A673 (cell line): Measurements from ENCODE around the gene CSNK2A1. TPM values are rescaled to one million over a fixed set of nuclear protein-coding genes. Genes with fewer than 3 reads are reported as not detected.

Experiments used
- BruUV-seq: library from RNA; stranded (reverse); fragments of 400-500 nt; replicated peaks from 2 replicates; lab custom pipeline; 2021; lab: Mats Ljungman, UMichigan
- CTCF ChIA-PET: fragments of 300-600 bp; sonication (Branson Sonifier 250); formaldehyde crosslinking; loops from one replicate; lab custom pipeline; 2022; ENCODE audit warnings: antibody characterized with exemption; lab: Charles Lee
- POLR2A ChIA-PET: fragments of 300-600 bp; sonication (Branson Sonifier 250); formaldehyde crosslinking; loops from one replicate; lab custom pipeline; 2022; ENCODE audit warnings: antibody characterized with exemption; ENCODE audit not compliant: low non-redundant PET; lab: Charles Lee
- DNase-seq: peaks from one replicate; pipeline ENCODE4 v3.0.0-alpha.2; 2015; ENCODE audit warnings: low spot score
- H3K27ac ChIP-seq: fragments of 200-600 bp; sonication (generic); 2 replicates; pipeline ENCODE4 v1.5.1; 2016; ENCODE audit warnings: mixed run types, low read depth, mild to moderate bottlenecking, mixed read lengths, antibody characterized with exemption, low read length; ENCODE audit not compliant: poor library complexity, severe bottlenecking
- H3K27me3 ChIP-seq: fragments of 200-600 bp; sonication (generic); replicated peaks from 2 replicates; pipeline ENCODE4 v1.6.1; 2017; ENCODE audit warnings: mixed run types, low read depth, mild to moderate bottlenecking, mixed read lengths, antibody characterized with exemption, low read length; ENCODE audit not compliant: insufficient read depth, poor library complexity
- H3K36me3 ChIP-seq: fragments of 200-600 bp; sonication (generic); 2 replicates; pipeline ENCODE4 v1.6.1; 2016; ENCODE audit warnings: mixed run types, mild to moderate bottlenecking, mixed read lengths, antibody characterized with exemption, low read length; ENCODE audit not compliant: insufficient read depth, poor library complexity, severe bottlenecking
- H3K4me1 ChIP-seq: fragments of 200-600 bp; sonication (generic); 2 replicates; pipeline ENCODE4 v1.6.1; 2017; ENCODE audit warnings: mixed run types, mild to moderate bottlenecking, mixed read lengths, antibody characterized with exemption, low read length; ENCODE audit not compliant: insufficient read depth, poor library complexity, severe bottlenecking
- H3K4me3 ChIP-seq: fragments of 200-600 bp; sonication (generic); 2 replicates; pipeline ENCODE4 v1.5.1; 2016; ENCODE audit warnings: low read depth, mixed run types, mild to moderate bottlenecking, mixed read lengths, low read length; ENCODE audit not compliant: poor library complexity, severe bottlenecking
- H3K9me3 ChIP-seq: fragments of 200-600 bp; sonication (generic); 2 replicates; pipeline ENCODE4 v1.6.1; 2016; ENCODE audit warnings: mixed run types, low read depth, mild to moderate bottlenecking, mixed read lengths, antibody characterized with exemption, low read length; ENCODE audit not compliant: poor library complexity, severe bottlenecking
- EZH2 ChIP-seq: fragments of 200-600 bp; sonication (generic); IDR thresholded peaks from 2 replicates; pipeline ENCODE4 v1.6.1; 2017; ENCODE audit warnings: borderline replicate concordance, low read depth, mild to moderate bottlenecking, mixed read lengths, antibody characterized with exemption, low read length; ENCODE audit not compliant: poor library complexity, severe bottlenecking
- intact Hi-C: fragments of 100-400 bp; cut with micrococcal nuclease; formaldehyde crosslinking; loops from one replicate; pipeline ENCODE4 v1.10.0; 2022; ENCODE audit not compliant: unreplicated experiment
- total RNA-seq: library from RNA; stranded (reverse); gene quantifications from 2 replicates; pipeline ENCODE4 v1.2.3, GENCODE V29; 2021
- TF ChIP-seq, protein P1 (sequence below): fragments of 300-800, 200-600 bp; sonication (generic); conservative IDR thresholded peaks from 2 replicates; pipeline ENCODE4 v1.5.1; 2017; ENCODE audit warnings: low read depth, mild to moderate bottlenecking, antibody characterized with exemption, low read length, moderate library complexity, mixed read lengths

The CSNK2A1 gene
- total RNA-seq, 1 experiment from 2014 or later, result 233 TPM

DNA sequence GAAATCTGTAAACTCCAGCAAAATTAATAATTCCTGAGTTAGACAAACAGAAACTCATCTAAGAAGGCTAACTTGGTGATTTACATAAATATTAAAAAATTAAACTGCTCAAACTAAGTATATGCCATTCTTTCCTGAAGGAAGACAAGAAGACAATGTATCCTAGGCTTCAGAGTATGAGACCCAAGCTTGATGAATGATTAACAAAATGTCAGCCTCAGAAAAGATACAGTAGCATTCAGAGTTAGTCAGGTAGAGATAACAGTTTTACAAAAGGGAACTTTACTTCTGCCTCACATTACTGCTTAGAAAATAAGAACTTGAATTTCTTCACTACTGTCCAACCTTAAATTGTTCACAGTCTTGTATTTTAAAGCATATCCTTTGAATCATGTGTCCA is 12.0 kb downstream of the CSNK2A1 start:
- BruUV-seq, result no TSS peak
- H3K9me3 ChIP-seq, result peaks cover 20% of the 10 kb centered on the region
- no peak overlapping the region for H3K27ac ChIP-seq
- H3K27me3 ChIP-seq, result no peaks in the 10 kb centered on the region
- TF ChIP-seq EZH2, result no peak
- TF ChIP-seq, protein P1, sequence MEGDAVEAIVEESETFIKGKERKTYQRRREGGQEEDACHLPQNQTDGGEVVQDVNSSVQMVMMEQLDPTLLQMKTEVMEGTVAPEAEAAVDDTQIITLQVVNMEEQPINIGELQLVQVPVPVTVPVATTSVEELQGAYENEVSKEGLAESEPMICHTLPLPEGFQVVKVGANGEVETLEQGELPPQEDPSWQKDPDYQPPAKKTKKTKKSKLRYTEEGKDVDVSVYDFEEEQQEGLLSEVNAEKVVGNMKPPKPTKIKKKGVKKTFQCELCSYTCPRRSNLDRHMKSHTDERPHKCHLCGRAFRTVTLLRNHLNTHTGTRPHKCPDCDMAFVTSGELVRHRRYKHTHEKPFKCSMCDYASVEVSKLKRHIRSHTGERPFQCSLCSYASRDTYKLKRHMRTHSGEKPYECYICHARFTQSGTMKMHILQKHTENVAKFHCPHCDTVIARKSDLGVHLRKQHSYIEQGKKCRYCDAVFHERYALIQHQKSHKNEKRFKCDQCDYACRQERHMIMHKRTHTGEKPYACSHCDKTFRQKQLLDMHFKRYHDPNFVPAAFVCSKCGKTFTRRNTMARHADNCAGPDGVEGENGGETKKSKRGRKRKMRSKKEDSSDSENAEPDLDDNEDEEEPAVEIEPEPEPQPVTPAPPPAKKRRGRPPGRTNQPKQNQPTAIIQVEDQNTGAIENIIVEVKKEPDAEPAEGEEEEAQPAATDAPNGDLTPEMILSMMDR, result no peak
- intact Hi-C loops, result no loop called here
- ChIA-PET CTCF (no interaction called here), POLR2A (interaction anchor here (0.7 kb wide), 1 partner anchor 50 kb away, joined by 9 read pairs; no protein-coding TSS in a partner anchor)
- peaks cover 33% of the 10 kb centered on the region for H3K36me3 ChIP-seq
- DNase-seq, result no peak
- peaks cover 9% of the 10 kb centered on the region for H3K4me1 ChIP-seq
- no peak overlapping the region for H3K4me3 ChIP-seq

DNA sequence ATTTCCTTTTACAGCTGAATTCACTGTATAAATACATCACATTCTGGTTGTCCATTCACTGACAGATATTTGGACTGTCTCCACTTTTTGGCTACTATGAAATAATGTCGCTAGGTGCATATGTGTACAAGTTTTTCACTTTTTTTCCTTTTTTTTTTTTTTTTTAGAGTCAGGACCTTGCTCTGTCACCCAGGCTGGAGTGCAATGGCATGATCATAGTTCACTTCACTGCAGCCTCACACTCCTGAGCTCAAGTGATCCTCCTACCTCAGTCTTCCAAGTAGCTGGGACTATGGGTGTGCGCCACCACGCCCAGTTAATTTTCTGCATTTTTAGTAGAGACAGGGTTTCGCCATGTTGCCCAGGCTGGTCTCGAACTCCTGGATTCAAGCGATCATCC is 13.3 kb downstream of the CSNK2A1 start:
- H3K4me3 ChIP-seq, result no peak overlapping the region
- no peaks in the 10 kb centered on the region for H3K4me1 ChIP-seq
- peaks cover 43% of the 10 kb centered on the region for H3K36me3 ChIP-seq
- H3K9me3 ChIP-seq, result peaks cover 24% of the 10 kb centered on the region
- BruUV-seq, result no TSS peak
- POLR2A ChIA-PET, result no interaction called here
- no peak for DNase-seq
- TF ChIP-seq EZH2, result no peak
- TF ChIP-seq, protein P1, result no peak
- no peak overlapping the region for H3K27ac ChIP-seq
- no peaks in the 10 kb centered on the region for H3K27me3 ChIP-seq
- intact Hi-C loops, result no loop called here
- CTCF ChIA-PET, result no interaction called here

DNA sequence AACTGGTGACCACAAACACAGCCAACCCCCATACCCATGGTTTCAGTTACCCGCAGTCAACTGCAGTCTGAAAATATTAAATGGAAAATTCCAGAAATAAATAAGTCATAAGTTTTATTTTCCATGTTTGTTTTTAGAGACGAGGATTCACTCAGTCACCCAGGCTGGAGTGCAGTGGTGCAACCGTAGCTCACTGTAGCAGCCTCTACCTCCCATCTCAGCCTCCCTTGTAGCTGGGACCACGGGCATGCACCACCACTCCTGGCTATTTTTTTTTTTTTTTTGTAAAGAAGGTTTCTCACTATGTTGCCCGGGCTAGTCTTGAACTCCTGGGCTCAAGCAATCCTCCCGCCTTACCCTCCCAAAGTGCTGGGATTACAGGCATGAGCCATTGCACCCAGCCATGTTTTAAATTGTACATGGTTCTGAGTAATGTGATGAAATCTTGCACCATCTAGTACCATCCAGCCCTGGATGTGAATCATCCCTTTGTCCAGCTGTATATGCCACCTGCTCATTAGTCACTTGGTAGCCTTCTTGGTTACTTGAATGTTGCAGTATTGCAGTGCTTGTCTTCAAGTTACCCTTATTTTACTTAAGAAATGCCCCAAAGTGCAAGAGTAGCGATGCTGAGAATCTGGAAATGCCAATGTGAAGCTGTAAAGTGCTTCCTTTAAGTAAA is 14.5 kb downstream of the CSNK2A1 start:
- peaks cover 52% of the 10 kb centered on the region for H3K36me3 ChIP-seq
- no peak for DNase-seq
- no TSS peak for BruUV-seq
- no peak overlapping the region for H3K27ac ChIP-seq
- POLR2A ChIA-PET, result no interaction called here
- intact Hi-C loops, result no loop called here
- no peak for TF ChIP-seq EZH2
- TF ChIP-seq, protein P1, result no peak
- H3K9me3 ChIP-seq, result peaks cover 24% of the 10 kb centered on the region
- CTCF ChIA-PET, result no interaction called here
- H3K4me1 ChIP-seq, result no peaks in the 10 kb centered on the region
- no peaks in the 10 kb centered on the region for H3K27me3 ChIP-seq
- no peak overlapping the region for H3K4me3 ChIP-seq
